SH-SY5Y (cell line): ENCODE results near the gene LSM4.

Experiments
- GATA2 ChIP-seq: IDR thresholded peaks from 2 replicates; pipeline ENCODE4 v1.6.1; 2011; ENCODE audit warnings: mild to moderate bottlenecking, low read depth, low read length
- GATA3 ChIP-seq: IDR thresholded peaks from 2 replicates; pipeline ENCODE4 v1.6.1; 2011; ENCODE audit warnings: low read depth, mild to moderate bottlenecking, low read length, moderate library complexity

- TF ChIP-seq GATA2: no peak
- TF ChIP-seq GATA3: no peak
These were observed 30.4 kb downstream of the LSM4 start for GRCh38 chr19:18292462-18292809.
